NCI-H2227 treated with DMSO at 0.1 percent for 48 hours (cell line): ENCODE data around the gene FAM222B.
"Not testable (repeated sequence)": the region's sequence is repeated elsewhere in the genome, so short reads cannot be mapped to it uniquely, and the experiment has no call there.

Experiments
- DNase-seq: peaks from one replicate; lab custom pipeline; 2025; lab: John Stamatoyannopoulos, UW

The FAM222B gene

GRCh38 chr17:28841901-28842281 lies 699 bp downstream of the FAM222B start:
- no peak for DNase-seq

GRCh38 chr17:28839221-28839620 lies 3.4 kb downstream of the FAM222B start:
- no peak for DNase-seq

- DNase-seq: not testable (repeated sequence)
Observed at GRCh38 chr17:28836541-28836940, 6.0 kb downstream of the FAM222B start.

GRCh38 chr17:28834420-28834819 lies 8.2 kb downstream of the FAM222B start:
- DNase-seq: no peak

GRCh38 chr17:28828294-28829040 lies 14.1 kb downstream of the FAM222B start:
- no peak for DNase-seq

GRCh38 chr17:28827672-28828071 lies 14.9 kb downstream of the FAM222B start:
- DNase-seq: no peak

- no peak for DNase-seq
Observed at GRCh38 chr17:28819582-28819981, 23.0 kb downstream of the FAM222B start.

GRCh38 chr17:28818819-28819221 lies 23.8 kb downstream of the FAM222B start:
- no peak for DNase-seq

- no peak for DNase-seq
Observed at GRCh38 chr17:28816540-28816939, 26.1 kb downstream of the FAM222B start.

GRCh38 chr17:28812748-28813377 lies 29.7 kb downstream of the FAM222B start:
- DNase-seq: peak; percentile 79

- peak; percentile 84 for DNase-seq
Observed at GRCh38 chr17:28812091-28812747, 30.4 kb downstream of the FAM222B start.

- DNase-seq: peak; percentile 30
Observed at GRCh38 chr17:28811651-28812090, 30.9 kb downstream of the FAM222B start.

GRCh38 chr17:28810437-28810836 lies 32.2 kb downstream of the FAM222B start:
- DNase-seq: no peak

- no peak for DNase-seq
Observed at GRCh38 chr17:28807925-28808634, 34.5 kb downstream of the FAM222B start.

- no peak for DNase-seq
Observed at GRCh38 chr17:28796062-28796461, 46.5 kb downstream of the FAM222B start.

GRCh38 chr17:28794846-28795441 lies 47.6 kb downstream of the FAM222B start:
- not testable (repeated sequence) for DNase-seq

GRCh38 chr17:28792877-28793661 lies 49.5 kb downstream of the FAM222B start:
- DNase-seq: no peak

- DNase-seq: no peak
Observed at GRCh38 chr17:28788100-28788499, 54.5 kb downstream of the FAM222B start.

- DNase-seq: no peak
Observed at GRCh38 chr17:28783161-28783560, 59.4 kb downstream of the FAM222B start.

GRCh38 chr17:28779601-28780000 lies 63.0 kb downstream of the FAM222B start:
- not testable (repeated sequence) for DNase-seq

- no peak for DNase-seq
Observed at GRCh38 chr17:28777178-28777577, 65.4 kb downstream of the FAM222B start.
